Measurements from ENCODE around the gene GNAI3. TPM values are rescaled to one million over a fixed set of nuclear protein-coding genes. Genes with fewer than 3 reads are reported as not detected.

GNAI3 gene
- total and polyA plus RNA-seq, 2 experiments from 2014 or later, result 8.9 to 11.5 TPM

GRCh38 chr1:109521002-109521951, 27.1 kb upstream of the GNAI3 start:
- H3K4me2 ChIP-seq, result no peak overlapping the region
- H3K9me2 ChIP-seq (replicated peaks; ENCODE audit: insufficient read depth), result no peaks in the 10 kb centered on the region
- H3K4me1 ChIP-seq (ENCODE audit: insufficient read depth), result peaks cover 7% of the 10 kb centered on the region
- H3K79me2 ChIP-seq, result no peaks in the 10 kb centered on the region
- no peaks in the 10 kb centered on the region for H3K36me3 ChIP-seq (replicated peaks; ENCODE audit: insufficient read depth, low read depth)
- H2AFZ ChIP-seq, result no peak overlapping the region
- H3K9me3 ChIP-seq (ENCODE audit: low read depth), result no peaks in the 10 kb centered on the region
- no peak for TF ChIP-seq CTCF (IDR thresholded peaks at IDR 0.05; ENCODE audit: poor library complexity)
- no peak for DNase-seq (ENCODE audit: low spot score)
- H3K4me3 ChIP-seq, result no peak overlapping the region
- WGBS (ENCODE audit: low lambda C conversion rate, missing lambda C conversion rate), result 74% methylated on average over 14 of the region's 14 CpGs
- H3K27me3 ChIP-seq, result no peaks in the 10 kb centered on the region
- no peaks in the 10 kb centered on the region for H4K20me1 ChIP-seq (ENCODE audit: insufficient read depth, poor library complexity, severe bottlenecking)
- no peak overlapping the region for H3K27ac ChIP-seq

GRCh38 chr1:109522026-109522425, 26.4 kb upstream of the GNAI3 start:
- H3K9me2 ChIP-seq (replicated peaks; ENCODE audit: insufficient read depth), result no peaks in the 10 kb centered on the region
- H3K36me3 ChIP-seq (replicated peaks; ENCODE audit: insufficient read depth, low read depth), result no peaks in the 10 kb centered on the region
- no peaks in the 10 kb centered on the region for H3K27me3 ChIP-seq
- no peaks in the 10 kb centered on the region for H3K79me2 ChIP-seq
- 95% methylated on average over 7 of the region's 7 CpGs for WGBS (ENCODE audit: low lambda C conversion rate, missing lambda C conversion rate)
- H2AFZ ChIP-seq, result no peak overlapping the region
- no peaks in the 10 kb centered on the region for H3K4me1 ChIP-seq (ENCODE audit: insufficient read depth)
- no peak overlapping the region for H3K4me2 ChIP-seq
- TF ChIP-seq CTCF (IDR thresholded peaks at IDR 0.05; ENCODE audit: poor library complexity) (no peak), EZH2 (IDR thresholded peaks at IDR 0.05; ENCODE audit: borderline replicate concordance) (no peak), EZH2phosphoT487 (IDR thresholded peaks at IDR 0.05; ENCODE audit: low read depth, severe bottlenecking, unreplicated experiment) (no peak)
- no peak overlapping the region for H3K4me3 ChIP-seq
- H4K20me1 ChIP-seq (ENCODE audit: insufficient read depth, poor library complexity, severe bottlenecking), result no peaks in the 10 kb centered on the region
- H3K9me3 ChIP-seq (ENCODE audit: low read depth), result no peaks in the 10 kb centered on the region
- no peak for DNase-seq (ENCODE audit: low spot score)
- H3K27ac ChIP-seq, result no peak overlapping the region

- no peak for TF ChIP-seq EZH2phosphoT487 (IDR thresholded peaks at IDR 0.05; ENCODE audit: low read depth, severe bottlenecking, unreplicated experiment)
- TF ChIP-seq EZH2 (IDR thresholded peaks at IDR 0.05; ENCODE audit: borderline replicate concordance), result no peak
- no peak for TF ChIP-seq CTCF (IDR thresholded peaks at IDR 0.05; ENCODE audit: poor library complexity)
- H3K4me3 ChIP-seq, result no peak overlapping the region
- H3K4me1 ChIP-seq (ENCODE audit: insufficient read depth), result no peaks in the 10 kb centered on the region
- no peaks in the 10 kb centered on the region for H4K20me1 ChIP-seq (ENCODE audit: insufficient read depth, poor library complexity, severe bottlenecking)
- H2AFZ ChIP-seq, result no peak overlapping the region
- H3K27ac ChIP-seq, result no peak overlapping the region
- 93% methylated on average over 2 of the region's 2 CpGs for WGBS (ENCODE audit: low lambda C conversion rate, missing lambda C conversion rate)
- H3K9me2 ChIP-seq (replicated peaks; ENCODE audit: insufficient read depth), result no peaks in the 10 kb centered on the region
- DNase-seq (ENCODE audit: low spot score), result no peak
- no peaks in the 10 kb centered on the region for H3K36me3 ChIP-seq (replicated peaks; ENCODE audit: insufficient read depth, low read depth)
- no peaks in the 10 kb centered on the region for H3K79me2 ChIP-seq
- no peaks in the 10 kb centered on the region for H3K27me3 ChIP-seq
- no peak overlapping the region for H3K4me2 ChIP-seq
- no peaks in the 10 kb centered on the region for H3K9me3 ChIP-seq (ENCODE audit: low read depth)
Measured at GRCh38 chr1:109523706-109524105, 24.7 kb upstream of the GNAI3 start.

Measured in hepatocyte (in vitro differentiated cells).